Measurements from ENCODE around the gene EEPD1.

Gene EEPD1

DNA sequence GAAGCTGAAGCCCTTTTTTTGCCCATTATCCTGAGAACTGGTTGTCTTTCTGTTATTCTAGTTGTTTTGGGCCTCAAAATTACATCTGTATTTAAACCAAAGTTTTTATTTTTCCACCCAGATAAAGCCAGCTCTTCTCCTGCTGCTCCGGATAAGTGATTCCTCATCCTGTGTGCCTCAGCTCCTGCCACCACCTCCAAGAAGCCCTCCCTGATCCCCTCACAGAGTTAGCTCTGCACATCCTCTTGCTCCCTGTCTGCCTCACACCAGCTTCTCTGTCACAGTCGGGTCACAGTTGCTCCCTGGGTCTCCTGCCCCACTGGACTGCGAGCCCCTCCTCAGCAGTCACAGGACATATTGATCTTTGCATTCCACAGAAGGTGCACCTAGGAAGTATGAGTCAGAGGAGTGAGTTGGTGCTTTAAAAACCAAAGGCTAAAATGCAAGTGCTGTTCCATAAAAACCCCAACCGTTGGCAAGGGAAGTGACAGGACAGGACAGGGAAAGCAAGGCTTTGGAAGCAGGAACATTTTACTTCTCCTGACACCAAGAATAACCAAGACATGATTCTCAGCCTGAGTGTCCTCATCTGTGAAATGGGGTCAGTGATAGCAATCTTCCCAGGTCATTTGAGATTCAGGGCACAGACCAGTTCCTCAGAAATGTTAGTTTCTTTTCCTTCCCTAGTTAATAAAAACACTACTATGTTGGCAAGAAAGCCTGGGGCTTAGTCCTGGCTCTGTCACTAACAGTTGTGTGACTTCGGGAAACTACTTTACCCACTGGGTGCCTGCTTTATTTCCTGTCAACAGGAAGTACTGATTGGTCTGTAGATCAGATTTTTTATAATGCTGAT, 36.5 kb upstream of the EEPD1 start:
- ATAC-seq (ENCODE audit: insufficient read depth, low read depth) (no peak), DNase-seq (no peak)
- H2AFZ ChIP-seq (ENCODE audit: low read depth, low read length), result no peak overlapping the region
- no peak overlapping the region for H3K4me2 ChIP-seq (ENCODE audit: insufficient read depth, low read length)
- H4K20me1 ChIP-seq (ENCODE audit: insufficient read depth, low read length), result no peaks in the 10 kb centered on the region
- H3K9ac ChIP-seq (ENCODE audit: low read depth, low read length), result no peak overlapping the region
- no peaks in the 10 kb centered on the region for H3K79me2 ChIP-seq (ENCODE audit: insufficient read depth, low read length)
- H3K27me3 ChIP-seq (ENCODE audit: insufficient read depth, low read length, poor library complexity), result no peaks in the 10 kb centered on the region
- H3K36me3 ChIP-seq (ENCODE audit: insufficient read depth, low read length), result no peaks in the 10 kb centered on the region
- no peak overlapping the region for H3K27ac ChIP-seq (ENCODE audit: low read length)
- TF ChIP-seq, protein P1, sequence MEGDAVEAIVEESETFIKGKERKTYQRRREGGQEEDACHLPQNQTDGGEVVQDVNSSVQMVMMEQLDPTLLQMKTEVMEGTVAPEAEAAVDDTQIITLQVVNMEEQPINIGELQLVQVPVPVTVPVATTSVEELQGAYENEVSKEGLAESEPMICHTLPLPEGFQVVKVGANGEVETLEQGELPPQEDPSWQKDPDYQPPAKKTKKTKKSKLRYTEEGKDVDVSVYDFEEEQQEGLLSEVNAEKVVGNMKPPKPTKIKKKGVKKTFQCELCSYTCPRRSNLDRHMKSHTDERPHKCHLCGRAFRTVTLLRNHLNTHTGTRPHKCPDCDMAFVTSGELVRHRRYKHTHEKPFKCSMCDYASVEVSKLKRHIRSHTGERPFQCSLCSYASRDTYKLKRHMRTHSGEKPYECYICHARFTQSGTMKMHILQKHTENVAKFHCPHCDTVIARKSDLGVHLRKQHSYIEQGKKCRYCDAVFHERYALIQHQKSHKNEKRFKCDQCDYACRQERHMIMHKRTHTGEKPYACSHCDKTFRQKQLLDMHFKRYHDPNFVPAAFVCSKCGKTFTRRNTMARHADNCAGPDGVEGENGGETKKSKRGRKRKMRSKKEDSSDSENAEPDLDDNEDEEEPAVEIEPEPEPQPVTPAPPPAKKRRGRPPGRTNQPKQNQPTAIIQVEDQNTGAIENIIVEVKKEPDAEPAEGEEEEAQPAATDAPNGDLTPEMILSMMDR (IDR thresholded peaks at IDR 0.05; ENCODE audit: borderline replicate concordance, extremely low read depth, low read length, poor library complexity, severe bottlenecking), result no peak
- no peak for TF ChIP-seq EZH2 (IDR thresholded peaks at IDR 0.05; ENCODE audit: borderline replicate concordance, low read depth, low read length, severe bottlenecking)
- no peaks in the 10 kb centered on the region for H3K4me1 ChIP-seq (ENCODE audit: insufficient read depth, low read length)
- H3K4me3 ChIP-seq (ENCODE audit: low read depth in 1 of 2, low read length in 2 of 2), result no peak overlapping the region
- H3K9me3 ChIP-seq (ENCODE audit: insufficient read depth, low read length, severe bottlenecking), result no peaks in the 10 kb centered on the region

DNA sequence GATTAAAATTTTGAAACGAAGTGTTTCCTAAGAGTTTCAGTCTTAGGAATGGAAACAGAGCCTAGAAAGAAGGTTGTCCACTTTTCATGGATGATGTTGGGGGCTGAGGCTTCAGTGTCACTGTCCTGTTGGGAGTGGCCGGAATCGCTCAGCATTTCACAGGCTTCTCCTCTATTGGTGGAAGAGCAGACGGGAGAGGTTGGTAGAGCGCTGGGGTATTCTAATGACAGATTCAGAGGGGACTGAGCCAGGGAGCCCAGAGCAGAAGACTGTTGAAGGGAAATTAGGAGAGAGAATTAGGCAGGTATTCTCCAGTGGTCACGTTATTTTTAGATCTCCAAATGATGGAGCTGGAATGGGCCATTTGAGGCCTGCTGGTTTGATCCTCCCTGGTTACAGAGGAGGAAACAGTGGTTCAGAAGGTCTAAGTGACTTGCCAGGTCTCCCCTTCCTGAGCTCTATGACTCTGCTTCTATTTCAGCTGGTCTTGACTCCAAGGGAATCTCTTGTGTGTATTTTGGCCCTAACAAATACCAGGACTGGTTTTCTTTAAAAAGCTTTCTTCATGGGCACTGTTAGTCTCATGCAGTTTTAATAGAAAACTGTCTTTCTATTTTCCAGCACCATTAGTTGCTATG, 35.7 kb upstream of the EEPD1 start:
- Histone ChIP-seq H3K79me2 (ENCODE audit: insufficient read depth, low read length) (no peaks in the 10 kb centered on the region), H3K27ac (ENCODE audit: low read length) (no peak overlapping the region), H2AFZ (ENCODE audit: low read depth, low read length) (no peak overlapping the region), H3K4me2 (ENCODE audit: insufficient read depth, low read length) (no peak overlapping the region), H3K36me3 (ENCODE audit: insufficient read depth, low read length) (no peaks in the 10 kb centered on the region), H4K20me1 (ENCODE audit: insufficient read depth, low read length) (no peaks in the 10 kb centered on the region), H3K9ac (ENCODE audit: low read depth, low read length) (no peak overlapping the region), H3K4me3 (ENCODE audit: low read depth in 1 of 2, low read length in 2 of 2) (no peak overlapping the region), H3K27me3 (ENCODE audit: insufficient read depth, low read length, poor library complexity) (no peaks in the 10 kb centered on the region), H3K9me3 (ENCODE audit: insufficient read depth, low read length, severe bottlenecking) (no peaks in the 10 kb centered on the region), H3K4me1 (ENCODE audit: insufficient read depth, low read length) (no peaks in the 10 kb centered on the region)
- DNase-seq, result no peak
- ATAC-seq (ENCODE audit: insufficient read depth, low read depth), result no peak
- TF ChIP-seq, protein P1 (IDR thresholded peaks at IDR 0.05; ENCODE audit: borderline replicate concordance, extremely low read depth, low read length, poor library complexity, severe bottlenecking), result no peak
- TF ChIP-seq EZH2 (IDR thresholded peaks at IDR 0.05; ENCODE audit: borderline replicate concordance, low read depth, low read length, severe bottlenecking), result no peak

DNA sequence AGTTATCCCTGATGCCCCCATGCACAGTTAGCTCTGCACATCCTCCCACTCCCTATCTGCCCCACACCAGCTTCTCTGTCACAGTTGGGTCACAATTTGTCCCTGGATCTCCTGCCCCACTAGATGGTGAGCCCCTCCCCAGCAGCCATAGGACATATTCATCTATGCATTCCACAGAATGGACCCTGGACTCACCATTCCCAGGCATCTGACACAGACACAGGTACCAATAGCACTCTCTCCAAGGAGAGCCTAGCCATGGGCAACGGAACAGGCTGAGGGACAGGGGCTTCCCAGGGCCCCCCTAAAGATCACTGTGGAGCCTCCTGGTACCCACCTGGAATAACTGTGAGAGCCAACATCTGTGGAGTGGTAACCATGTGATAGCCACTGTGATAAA, 34.7 kb upstream of the EEPD1 start:
- H3K9ac ChIP-seq (ENCODE audit: low read depth, low read length), result no peak overlapping the region
- no peak for ATAC-seq (ENCODE audit: insufficient read depth, low read depth)
- TF ChIP-seq, protein P1 (IDR thresholded peaks at IDR 0.05; ENCODE audit: borderline replicate concordance, extremely low read depth, low read length, poor library complexity, severe bottlenecking), result no peak
- no peak for TF ChIP-seq EZH2 (IDR thresholded peaks at IDR 0.05; ENCODE audit: borderline replicate concordance, low read depth, low read length, severe bottlenecking)
- no peaks in the 10 kb centered on the region for H3K4me1 ChIP-seq (ENCODE audit: insufficient read depth, low read length)
- no peak for DNase-seq
- H3K36me3 ChIP-seq (ENCODE audit: insufficient read depth, low read length), result no peaks in the 10 kb centered on the region
- H3K4me2 ChIP-seq (ENCODE audit: insufficient read depth, low read length), result no peak overlapping the region
- H2AFZ ChIP-seq (ENCODE audit: low read depth, low read length), result no peak overlapping the region
- no peaks in the 10 kb centered on the region for H3K79me2 ChIP-seq (ENCODE audit: insufficient read depth, low read length)
- H3K27ac ChIP-seq (ENCODE audit: low read length), result no peak overlapping the region
- no peaks in the 10 kb centered on the region for H3K27me3 ChIP-seq (ENCODE audit: insufficient read depth, low read length, poor library complexity)
- no peak overlapping the region for H3K4me3 ChIP-seq (ENCODE audit: low read depth in 1 of 2, low read length in 2 of 2)
- no peaks in the 10 kb centered on the region for H3K9me3 ChIP-seq (ENCODE audit: insufficient read depth, low read length, severe bottlenecking)
- H4K20me1 ChIP-seq (ENCODE audit: insufficient read depth, low read length), result no peaks in the 10 kb centered on the region

All from DND-41 (cell line).